Measurements from ENCODE around the gene RTN3.

- TF ChIP-seq CTCF (IDR thresholded peaks at IDR 0.05 in 2 of 3, conservative IDR thresholded peaks at IDR 0.05 in 1 of 3; ENCODE audit: borderline replicate concordance in 1 of 3, insufficient read depth in 1 of 3, low read depth in 2 of 3, low read length in 2 of 3), result no peak
- no peak for TF ChIP-seq POLR2A (IDR thresholded peaks at IDR 0.05; ENCODE audit: borderline replicate concordance, extremely low read depth, insufficient read depth, insufficient read length)
- no peak for TF ChIP-seq POLR2AphosphoS5 (IDR thresholded peaks at IDR 0.05; ENCODE audit: low read depth, low read length)
- TF ChIP-seq EZH2phosphoT487 (IDR thresholded peaks at IDR 0.05; ENCODE audit: borderline replicate concordance), result no peak
- TF ChIP-seq MAX (IDR thresholded peaks at IDR 0.05), result no peak
- no peak for TF ChIP-seq YY1 (IDR thresholded peaks at IDR 0.05; ENCODE audit: extremely low read depth, insufficient replicate concordance, low read depth, low read length)
- no peak for TF ChIP-seq SP1 (IDR thresholded peaks at IDR 0.05; ENCODE audit: low read depth)
- no peak for TF ChIP-seq SRF (IDR thresholded peaks at IDR 0.05; ENCODE audit: low read depth)
- TF ChIP-seq SIN3A (IDR thresholded peaks at IDR 0.05; ENCODE audit: low read depth), result no peak
- no peak for TF ChIP-seq CEBPB (IDR thresholded peaks at IDR 0.05; ENCODE audit: low read depth)
- TF ChIP-seq ZFX (IDR thresholded peaks at IDR 0.05), result no peak
- TF ChIP-seq EZH2 (IDR thresholded peaks at IDR 0.05), result no peak
Observed at GRCh38 chr11:63782749-63783148, 101.4 kb downstream of the RTN3 start.
